Gastrocnemius medialis (tissue), 4 donors: ENCODE data around the gene TNRC6B. TPM values are rescaled to one million over a fixed set of nuclear protein-coding genes. Genes with fewer than 3 reads are reported as not detected.

ENCODE experiments used
- ATAC-seq, 2 donors: fragments of 150-250 bp; one replicate each; pipeline ENCODE4 v1.9.1; 2016
- DNase-seq, 2 donors: peaks; one replicate each; pipeline ENCODE4 v3.0.0-alpha.2; 2019
- H3K27ac ChIP-seq, 4 donors: fragments of 200-600 bp; sonication (generic); 1 replicate in 1 of 4; 2 replicates in 3 of 4; pipeline ENCODE4 v1.5.1; 2016 to 2018; ENCODE audit warnings: mild to moderate bottlenecking in 2 of 4, moderate library complexity in 1 of 4
- H3K27me3 ChIP-seq, 3 donors: fragments of 200-600 bp; sonication (generic) in 2 of 3; 1 replicate in 1 of 3; 2 replicates in 2 of 3; pipeline versions ENCODE4 v1.5.1 to v1.6.0; 2016 to 2019; ENCODE audit warnings: mild to moderate bottlenecking in 1 of 3, moderate library complexity in 1 of 3
- H3K36me3 ChIP-seq, 2 donors: fragments of 200-600 bp; sonication (generic) in 1 of 2; one replicate each; pipeline ENCODE4 v1.5.1; 2017 to 2018
- H3K4me1 ChIP-seq, 2 donors: fragments of 200-600 bp; sonication (generic) in 1 of 2; one replicate each; pipeline ENCODE4 v1.5.1; 2016 to 2017; ENCODE audit warnings: mild to moderate bottlenecking in 2 of 2
- H3K4me3 ChIP-seq, 4 donors: fragments of 200-600 bp; sonication (generic) in 3 of 4; 1 replicate in 1 of 4; 2 replicates in 3 of 4; pipeline ENCODE4 v1.5.1; 2016 to 2019; ENCODE audit warnings: mild to moderate bottlenecking in 2 of 4
- H3K9me3 ChIP-seq, 3 donors: fragments of 200-600 bp; sonication (generic) in 2 of 3; 1 replicate in 1 of 3; 2 replicates in 2 of 3; pipeline ENCODE4 v1.5.1; 2016 to 2019
- CTCF ChIP-seq, 5 experiments: fragments of 450-650 bp in 3 of 5; fragments of 200-600 bp in 2 of 5; sonication (generic) in 2 of 5; IDR thresholded peaks in 4 of 5; conservative IDR thresholded peaks in 1 of 5; 1 replicate in 4 of 5; 2 replicates in 1 of 5; pipeline ENCODE4 v1.5.1; 2016 to 2019; ENCODE audit warnings: antibody characterized with exemption in 5 of 5, mild to moderate bottlenecking in 3 of 5, moderate library complexity in 3 of 5
- POLR2A ChIP-seq, 2 donors: fragments of 450-650 bp; IDR thresholded peaks; one replicate each; pipeline ENCODE4 v1.6.1; 2017; ENCODE audit warnings: antibody characterized with exemption in 2 of 2, mild to moderate bottlenecking in 2 of 2, moderate library complexity in 2 of 2
- in situ Hi-C, 4 donors: fragments of 200-750 bp; cut with MboI; loops; one replicate each; pipeline versions ENCODE4 v1.15.0 to v1.8.0; 2017; ENCODE audit warnings: low sequenced_read_pairs in 4 of 4
- intact Hi-C: fragments of 100-400 bp; cut with DNase I; formaldehyde crosslinking; loops from one replicate; pipeline ENCODE4 v1.15.1; 2023; ENCODE audit warnings: low total_unique reads
- total RNA-seq, 4 donors: library from RNA; depleted of rRNA; stranded (reverse); fragments of >200 nt; gene quantifications; one replicate each; pipeline versions ENCODE4 v1.1.0 to v1.2.3, GENCODE V29; 2016

The TNRC6B gene
- total RNA-seq, 4 donors from 2014 or later: 31.9 to 76.7 (median 57.0) TPM

DNA sequence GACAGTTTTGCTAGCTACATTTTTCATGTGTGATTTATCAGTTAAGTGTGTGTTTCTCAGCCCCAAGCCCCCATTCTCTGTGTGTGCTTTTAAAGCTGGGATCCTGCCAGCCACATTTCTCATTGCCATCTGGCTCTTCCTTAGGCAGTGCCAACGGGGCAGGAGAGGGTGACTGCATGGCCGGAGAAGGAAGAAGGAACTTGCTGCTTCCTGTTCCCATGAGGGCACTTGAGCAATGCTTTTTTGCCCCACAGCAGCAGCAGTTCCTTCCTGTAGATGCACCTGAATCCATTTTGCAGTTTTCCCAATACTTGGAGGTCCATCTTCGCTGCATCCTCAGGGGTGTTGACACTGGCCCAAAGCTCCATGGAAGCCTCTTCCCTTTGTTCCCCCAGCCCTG lies 37.5 kb downstream of the TNRC6B start:
- Histone ChIP-seq H3K27ac (peak overlapping the region; percentile 3 to 44 (median 13)), H3K4me1 (peaks cover 76 to 82% of the 10 kb centered on the region in 2 donors), H3K36me3 (no peaks in the 10 kb centered on the region), H3K4me3 (no peak overlapping the region), H3K9me3 (no peaks in the 10 kb centered on the region), H3K27me3 (no peaks in the 10 kb centered on the region)
- in situ Hi-C loops: no loop called here
- ATAC-seq: no peak
- DNase-seq: peak; percentile 20 to 40
- intact Hi-C loops: loop anchor here (5.0 kb wide), 1 partner anchor 132 kb away; the partner anchor contains the start of gene ADSL
- TF ChIP-seq POLR2A (IDR thresholded peaks at IDR 0.05): no peak
- no peak for TF ChIP-seq CTCF (IDR thresholded peaks at IDR 0.05 in 4 of 5, conservative IDR thresholded peaks at IDR 0.05 in 1 of 5)

DNA sequence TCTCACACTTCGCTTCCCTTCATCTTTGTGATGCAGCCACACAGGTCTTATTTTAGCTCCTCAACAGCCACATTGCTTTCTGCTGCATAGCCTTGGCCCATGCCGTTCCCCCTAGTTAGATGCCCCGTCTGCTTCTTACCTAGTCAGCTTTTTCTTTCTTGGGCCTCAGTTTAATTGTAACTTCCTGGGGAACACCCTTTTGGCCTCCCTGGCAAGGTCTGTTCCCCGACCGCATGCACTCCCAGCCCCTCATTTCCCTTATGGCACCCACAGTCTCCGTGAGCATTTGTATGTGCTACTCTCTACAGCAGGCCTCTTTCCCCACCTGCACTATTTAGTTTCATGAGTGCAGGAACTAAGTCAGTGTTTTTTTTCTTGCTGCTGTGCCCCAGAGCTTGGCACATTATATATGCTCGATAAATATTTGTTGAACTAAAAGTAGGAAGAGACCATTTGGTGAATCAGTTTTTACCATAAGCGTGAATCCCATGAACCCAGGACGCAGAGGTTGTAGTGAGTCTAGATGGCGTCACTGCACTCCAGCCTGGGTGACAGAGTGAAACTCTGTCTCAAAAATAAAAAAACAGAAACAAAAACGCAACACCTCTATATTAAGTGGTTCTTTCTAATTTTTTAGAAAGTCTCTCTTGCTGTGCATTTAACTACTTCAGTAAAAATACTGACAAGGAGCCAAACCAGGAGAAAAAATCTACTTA lies 38.5 kb downstream of the TNRC6B start:
- in situ Hi-C loops (no loop called here), intact Hi-C loops (loop anchor here (5.0 kb wide), 1 partner anchor 131 kb away; the partner anchor contains the start of gene ADSL)
- ATAC-seq (no peak), DNase-seq (no peak)
- Histone ChIP-seq H3K4me3 (no peak overlapping the region), H3K4me1 (peaks cover 74 to 82% of the 10 kb centered on the region in 2 donors), H3K36me3 (no peaks in the 10 kb centered on the region), H3K27ac (peak overlapping the region; percentile 2 to 44 (median 13)), H3K9me3 (no peaks in the 10 kb centered on the region), H3K27me3 (no peaks in the 10 kb centered on the region)
- TF ChIP-seq POLR2A (IDR thresholded peaks at IDR 0.05) (no peak), CTCF (IDR thresholded peaks at IDR 0.05 in 4 of 5, conservative IDR thresholded peaks at IDR 0.05 in 1 of 5) (no peak)

- H3K4me3 ChIP-seq: no peak overlapping the region
- TF ChIP-seq POLR2A (IDR thresholded peaks at IDR 0.05): no peak
- no peak for TF ChIP-seq CTCF (IDR thresholded peaks at IDR 0.05 in 4 of 5, conservative IDR thresholded peaks at IDR 0.05 in 1 of 5)
- intact Hi-C loops (loop anchor here (5.0 kb wide), 1 partner anchor 129 kb away; the partner anchor contains the start of gene ADSL), in situ Hi-C loops (no loop called here)
- no peaks in the 10 kb centered on the region for H3K36me3 ChIP-seq
- H3K27me3 ChIP-seq: no peaks in the 10 kb centered on the region
- peak overlapping the region; percentile 59 to 71 (median 66) for H3K27ac ChIP-seq
- H3K9me3 ChIP-seq: no peaks in the 10 kb centered on the region
- DNase-seq: no peak
- peaks cover 66 to 84% of the 10 kb centered on the region in 2 donors for H3K4me1 ChIP-seq
- ATAC-seq: no peak
Measured at GRCh38 chr22:40218152-40218551, 40.4 kb downstream of the TNRC6B start.

DNA sequence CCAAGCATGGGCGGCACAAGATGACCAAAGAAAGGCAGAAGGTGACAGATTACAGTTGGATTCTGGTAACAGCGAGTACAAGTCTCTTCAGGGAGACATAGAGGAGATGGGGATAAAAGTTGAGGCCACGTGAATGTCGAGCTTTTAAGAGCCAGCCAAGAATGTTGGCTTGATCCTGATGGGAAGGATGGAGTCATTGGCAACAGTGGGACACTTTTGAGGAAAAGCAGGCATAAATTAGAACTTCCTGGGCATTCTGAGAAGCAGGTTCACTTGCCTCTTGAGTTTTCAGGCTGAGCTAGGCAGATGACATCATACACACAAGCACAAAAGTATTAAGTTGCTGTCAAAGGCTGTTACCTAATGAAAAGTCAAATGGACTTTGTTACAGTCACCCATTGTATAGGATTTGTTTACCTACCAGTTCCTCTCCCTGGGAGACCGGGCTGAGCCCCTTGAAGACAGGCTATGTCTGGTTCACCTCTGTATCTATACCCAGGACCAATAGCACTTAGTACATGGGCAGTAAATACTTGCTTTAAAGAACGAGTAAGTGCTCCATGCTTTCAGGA lies 41.1 kb downstream of the TNRC6B start:
- Histone ChIP-seq H3K27me3 (no peaks in the 10 kb centered on the region), H3K4me3 (no peak overlapping the region), H3K27ac (peak overlapping the region; percentile 59 to 71 (median 66)), H3K36me3 (no peaks in the 10 kb centered on the region), H3K9me3 (no peaks in the 10 kb centered on the region), H3K4me1 (peaks cover 64 to 84% of the 10 kb centered on the region in 2 donors)
- no peak for DNase-seq
- TF ChIP-seq CTCF (IDR thresholded peaks at IDR 0.05 in 4 of 5, conservative IDR thresholded peaks at IDR 0.05 in 1 of 5) (no peak), POLR2A (IDR thresholded peaks at IDR 0.05) (no peak)
- ATAC-seq: peak; percentile 58 to 71
- in situ Hi-C loops: no loop called here
- intact Hi-C loops: loop anchor here (5.0 kb wide), 1 partner anchor 128 kb away; the partner anchor contains the start of gene ADSL
